Fibroblast of skin of abdomen (primary cell): ENCODE measurements around the gene BCL11A.

ENCODE experiments used
- DNase-seq: peaks from one replicate; pipeline ENCODE4 v3.0.0-alpha.2; 2013

The BCL11A gene

DNA sequence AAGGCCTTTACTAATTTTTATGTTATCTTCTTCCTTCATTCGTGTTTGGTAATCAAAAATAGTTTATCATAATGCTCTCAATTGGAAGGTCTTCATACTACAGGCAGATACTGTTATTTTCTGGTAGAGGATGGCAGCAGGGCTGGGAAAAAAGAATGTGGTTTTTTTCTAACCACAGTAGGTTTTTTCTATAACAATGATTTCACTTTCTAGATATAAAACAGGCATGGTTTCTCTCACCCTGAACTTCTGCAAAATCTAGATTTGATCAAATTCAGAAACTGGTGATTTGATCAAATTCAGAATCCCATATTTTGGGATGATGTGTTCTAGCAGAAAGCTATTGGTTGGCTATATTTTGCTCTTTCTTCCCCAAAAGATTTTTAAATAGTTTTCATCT is 27.6 kb downstream of the BCL11A start:
- DNase-seq: no peak

DNA sequence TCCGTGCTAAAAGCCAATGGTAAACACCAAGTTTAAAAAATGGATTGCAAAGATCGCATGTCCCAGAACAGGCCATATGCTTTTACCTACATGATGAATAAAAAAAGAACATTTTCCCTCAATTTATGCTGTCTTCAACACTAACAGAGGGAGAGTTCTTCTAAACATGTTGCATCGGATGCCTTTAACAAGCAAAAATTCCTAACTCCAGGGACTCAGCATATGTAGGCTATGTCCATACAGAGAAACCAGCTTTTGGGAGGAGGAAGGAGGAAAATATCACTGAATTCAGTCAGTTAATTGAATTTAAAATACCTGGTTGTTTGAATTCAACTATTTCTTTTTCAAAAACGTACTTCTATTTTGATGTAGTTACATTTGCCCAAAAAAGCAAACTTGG is 28.6 kb downstream of the BCL11A start:
- no peak for DNase-seq

DNA sequence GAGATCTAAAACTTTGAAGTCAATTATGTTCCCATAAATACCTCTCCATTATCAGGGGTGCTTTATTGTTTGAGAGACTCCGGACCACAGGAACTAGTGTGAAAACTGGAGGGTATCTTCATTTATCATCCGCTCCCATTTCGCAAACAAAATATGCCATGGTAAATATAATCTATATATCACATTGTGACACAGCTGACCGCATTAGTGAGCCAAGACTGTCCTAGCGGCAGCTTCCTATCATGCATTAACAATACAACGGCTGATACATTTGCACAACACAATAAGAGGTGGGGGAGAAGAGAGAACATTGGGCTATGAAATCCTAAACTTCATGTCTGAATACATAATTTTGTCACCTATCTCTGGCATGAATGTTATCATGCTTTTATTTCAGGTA is 29.5 kb downstream of the BCL11A start:
- no peak for DNase-seq

DNA sequence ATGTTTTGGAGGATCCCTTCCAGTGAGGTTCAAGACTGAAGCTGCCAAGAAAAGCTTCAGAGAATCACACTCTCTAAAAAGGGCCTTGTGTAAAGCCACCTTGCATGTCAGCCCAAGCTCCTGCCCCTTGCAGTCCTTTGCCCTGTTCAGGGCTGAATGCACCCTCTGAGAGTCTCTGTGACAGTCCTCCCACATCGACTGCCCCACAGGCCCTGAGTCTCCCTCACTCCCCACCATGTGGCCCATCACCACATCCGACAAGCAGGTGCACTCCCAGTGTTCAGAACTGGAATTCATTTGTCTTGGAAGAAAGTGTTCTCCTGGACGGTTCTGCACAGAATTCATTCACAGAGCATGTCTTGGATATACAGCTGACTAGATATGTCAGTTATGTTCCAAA is 31.0 kb downstream of the BCL11A start:
- no peak for DNase-seq

DNA sequence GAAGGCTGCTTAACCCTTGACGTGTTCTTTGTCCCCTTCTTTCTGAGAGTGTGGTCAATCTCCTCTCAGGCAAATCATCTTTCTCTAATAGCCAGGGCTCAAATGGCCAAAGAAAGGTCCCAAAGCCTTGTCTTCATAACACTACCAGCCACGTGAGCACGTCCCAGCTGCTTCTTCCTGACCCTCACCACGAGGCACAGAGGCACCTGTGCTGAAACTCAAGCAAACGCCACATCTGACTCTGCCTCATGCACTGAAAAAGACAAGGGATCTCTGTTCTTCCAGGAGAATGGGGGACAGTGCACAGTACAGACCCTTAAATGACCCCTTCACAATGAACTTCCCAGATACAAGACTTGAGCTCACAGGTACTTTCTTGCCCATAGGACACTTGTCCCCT is 31.8 kb downstream of the BCL11A start:
- DNase-seq: no peak

DNA sequence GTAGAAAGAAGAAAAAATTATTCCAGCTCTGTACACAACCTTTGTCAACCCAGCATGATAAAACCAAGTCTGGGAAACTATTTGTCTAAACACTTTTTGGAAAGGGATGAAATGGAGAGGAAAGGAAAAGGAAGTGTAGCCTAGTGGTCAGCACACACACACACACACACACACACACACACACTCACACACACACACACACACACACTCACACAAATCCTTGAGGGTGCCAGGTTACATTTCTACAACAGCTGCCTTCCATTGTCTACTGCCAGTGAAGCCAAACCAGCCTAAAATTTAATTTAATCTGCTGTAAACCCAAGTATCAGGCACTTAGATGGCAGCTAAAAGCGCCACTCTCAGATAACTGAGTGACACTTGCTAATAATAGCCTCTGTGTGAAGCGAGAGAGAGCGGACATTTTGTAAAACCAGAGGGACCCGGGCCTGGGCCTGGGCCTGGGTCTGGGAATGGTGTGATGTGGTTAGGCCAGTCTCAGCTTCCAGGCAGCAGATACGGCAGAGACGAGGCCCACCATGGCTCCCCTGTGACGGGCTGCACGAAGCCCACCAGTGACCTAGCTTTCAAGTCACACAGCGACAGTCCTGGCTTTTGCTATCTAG is 32.4 kb downstream of the BCL11A start:
- DNase-seq: no peak

DNA sequence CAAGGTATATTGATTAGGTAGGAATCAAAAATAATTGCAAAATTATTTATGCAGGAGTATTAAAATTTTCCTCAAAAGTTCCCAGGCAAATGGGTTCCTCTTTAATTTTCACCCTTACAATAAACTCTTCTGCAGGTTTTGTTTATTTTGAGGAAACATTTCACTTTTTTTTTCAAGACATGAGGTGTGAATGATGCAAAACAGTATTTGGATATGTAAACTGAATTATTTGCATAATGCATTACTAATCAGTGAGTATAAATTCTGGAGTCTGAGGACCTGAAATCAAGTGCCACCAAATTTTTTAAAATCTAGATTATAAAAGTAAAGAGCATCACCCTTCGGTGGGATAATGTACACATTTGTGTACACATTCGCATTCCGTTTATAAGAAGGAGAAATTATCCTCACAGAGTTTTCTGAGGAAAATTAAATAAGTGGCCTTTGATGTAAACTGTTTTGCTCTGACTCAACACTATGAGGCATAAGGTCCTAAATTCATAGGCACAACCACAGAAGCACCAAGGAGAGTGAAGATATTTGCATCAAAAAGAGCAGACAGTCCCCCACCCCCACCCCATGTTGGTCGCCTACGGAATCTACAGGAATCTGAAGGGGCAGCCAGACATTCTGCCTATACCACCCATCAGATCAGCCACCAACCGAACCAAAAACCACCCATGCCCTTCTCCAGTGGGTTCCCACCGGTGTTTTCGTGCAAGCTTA is 33.1 kb downstream of the BCL11A start:
- peak; percentile 71 for DNase-seq

DNA sequence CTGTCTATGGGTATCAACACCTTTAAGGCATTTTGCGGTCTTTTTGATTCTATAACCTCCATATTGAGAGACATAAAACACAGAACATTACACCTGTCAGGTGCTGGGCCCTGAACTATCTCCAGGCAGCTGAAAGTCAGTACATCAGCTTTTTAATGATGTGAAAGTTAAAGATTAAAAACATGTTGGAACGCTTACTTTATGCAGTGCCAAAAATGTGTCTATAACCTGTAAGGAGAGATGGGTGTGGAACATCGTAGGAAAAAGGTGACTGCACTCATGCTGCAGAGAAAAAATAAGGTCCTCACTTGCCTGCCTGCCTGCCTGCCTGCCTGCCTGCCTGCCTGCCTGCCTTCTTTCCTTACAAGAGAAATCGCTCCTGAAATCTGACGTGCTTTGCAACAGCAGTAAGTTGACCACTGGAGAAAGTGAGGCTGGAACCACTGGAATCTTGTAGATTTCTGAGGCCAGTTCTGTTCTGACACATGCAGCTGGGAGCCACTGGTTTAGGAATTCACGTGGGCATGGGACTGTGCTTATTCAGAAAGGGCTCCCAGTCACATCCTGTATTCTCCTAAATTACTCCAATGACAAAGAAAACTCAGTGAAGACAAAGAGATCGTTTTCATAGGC is 34.1 kb downstream of the BCL11A start:
- DNase-seq: peak; percentile 64

DNA sequence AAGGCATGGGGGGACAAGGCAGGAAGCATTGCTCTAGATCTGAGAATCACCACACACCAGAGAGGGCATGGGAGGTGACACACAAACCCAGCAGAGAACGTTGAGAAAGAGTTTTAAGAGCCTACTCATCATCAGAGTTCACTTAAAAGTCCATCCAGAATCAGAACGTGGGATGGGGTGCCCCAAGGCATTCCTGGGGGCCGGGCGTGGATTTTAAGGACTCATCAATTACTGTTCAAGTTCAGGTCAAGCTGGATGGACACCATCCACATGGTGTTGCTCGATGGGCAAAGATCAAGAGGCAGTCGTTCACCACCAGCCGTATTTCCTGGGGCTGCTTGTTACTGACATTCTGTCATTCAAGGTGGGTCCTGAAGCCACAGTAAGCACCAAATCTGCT is 34.9 kb downstream of the BCL11A start:
- DNase-seq: no peak

DNA sequence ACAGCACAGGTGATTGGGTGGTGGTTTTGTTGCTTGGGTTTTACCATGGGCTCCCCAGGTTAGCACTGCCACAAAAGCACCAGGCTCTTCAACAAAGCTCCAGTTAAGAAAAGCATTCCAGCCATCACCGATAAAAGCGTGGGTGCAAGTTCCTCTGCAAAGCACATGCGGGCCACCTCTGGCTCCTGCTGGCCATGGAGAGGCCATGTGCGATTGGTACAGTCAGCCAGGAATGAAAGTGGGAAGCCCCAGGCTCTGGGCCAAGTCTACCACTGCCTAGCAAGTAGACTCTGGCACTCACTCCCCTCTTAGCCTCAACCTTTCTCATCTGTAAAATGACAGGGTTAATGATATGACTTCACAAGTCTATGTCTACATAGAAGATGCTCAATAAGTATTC is 36.0 kb downstream of the BCL11A start:
- peak; percentile 51 for DNase-seq

DNA sequence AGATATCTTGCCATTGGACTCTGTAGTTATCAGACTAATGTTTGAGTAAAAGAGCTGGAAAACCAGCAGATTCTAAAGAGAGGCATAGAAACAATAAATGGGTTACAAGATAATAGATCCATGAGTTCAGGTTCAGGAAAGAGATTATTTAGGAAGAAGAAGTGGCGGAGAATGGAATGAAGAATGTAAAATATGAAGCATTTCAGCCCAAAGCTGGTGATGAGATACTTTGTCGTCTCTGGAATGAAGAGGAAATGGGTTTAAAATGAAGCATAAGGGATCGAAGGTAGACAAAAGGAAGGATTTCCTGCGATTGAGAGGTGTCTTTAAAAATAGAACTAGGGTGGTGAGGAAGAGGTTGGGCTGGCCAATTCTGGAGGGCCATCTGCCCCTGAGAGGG is 36.6 kb downstream of the BCL11A start:
- no peak for DNase-seq

DNA sequence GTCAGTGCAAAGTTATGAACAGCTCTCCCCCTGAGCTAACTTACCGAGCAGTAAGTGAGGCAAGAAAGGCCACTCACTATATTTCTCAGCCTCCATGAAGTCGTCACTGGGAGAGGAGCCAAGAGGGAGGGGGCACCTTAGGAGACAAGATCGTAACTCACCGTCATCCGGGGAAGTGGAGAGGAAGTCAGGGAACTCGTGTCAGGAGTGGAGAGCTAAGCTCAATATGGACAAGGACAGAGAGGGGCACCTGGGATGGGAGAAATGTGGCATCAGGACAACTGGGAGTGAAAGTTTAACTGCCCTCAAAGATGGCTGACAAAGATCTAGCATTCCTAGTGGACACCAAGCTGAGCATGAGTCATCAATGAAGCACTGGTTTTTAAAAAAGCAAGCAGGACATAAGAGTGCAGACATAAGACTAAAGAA is 37.1 kb downstream of the BCL11A start:
- peak; percentile 94 for DNase-seq

DNA sequence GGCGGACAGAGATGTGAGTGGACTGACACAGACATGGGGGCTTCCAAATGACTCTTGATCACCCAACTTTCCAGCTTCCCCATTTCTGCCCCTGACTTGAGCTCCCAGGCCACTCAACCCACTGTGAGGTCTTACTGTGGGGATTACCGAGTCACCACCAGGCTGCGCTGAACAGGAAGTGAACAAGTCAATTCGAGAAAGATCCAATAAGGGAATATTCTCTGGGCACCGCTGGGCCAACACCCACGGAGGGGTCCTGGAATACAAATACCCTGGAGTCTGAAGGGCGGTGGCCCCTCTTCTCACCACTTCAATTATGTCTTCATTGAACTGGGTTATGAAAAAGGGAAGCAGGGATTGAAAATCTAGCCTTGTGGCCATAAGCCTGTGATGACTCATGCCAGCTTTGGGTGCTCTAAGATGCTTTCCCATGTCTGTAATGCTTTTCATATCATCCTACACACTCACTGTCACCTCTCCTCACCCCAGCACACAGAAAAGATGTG is 37.7 kb downstream of the BCL11A start:
- peak; percentile 94 for DNase-seq

DNA sequence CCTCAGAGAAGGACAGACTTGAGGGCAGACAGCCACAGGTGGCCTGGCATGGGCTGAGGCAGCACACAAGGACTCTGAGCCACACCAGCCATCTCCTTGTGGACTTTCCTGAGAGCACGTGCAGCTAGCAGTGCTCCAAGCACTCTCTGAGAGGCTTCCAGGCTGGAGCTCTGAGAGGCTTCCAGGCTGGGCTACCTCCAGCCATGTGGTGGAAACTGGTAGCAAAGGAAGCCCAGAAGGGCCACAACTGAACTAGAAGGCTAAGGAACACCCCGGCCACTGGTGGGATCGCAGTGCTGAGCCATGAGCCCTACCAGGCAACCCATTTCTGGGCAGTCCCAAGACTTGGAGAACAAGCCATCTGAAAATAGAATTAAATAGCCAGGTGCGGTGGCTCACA is 39.5 kb downstream of the BCL11A start:
- no peak for DNase-seq

DNA sequence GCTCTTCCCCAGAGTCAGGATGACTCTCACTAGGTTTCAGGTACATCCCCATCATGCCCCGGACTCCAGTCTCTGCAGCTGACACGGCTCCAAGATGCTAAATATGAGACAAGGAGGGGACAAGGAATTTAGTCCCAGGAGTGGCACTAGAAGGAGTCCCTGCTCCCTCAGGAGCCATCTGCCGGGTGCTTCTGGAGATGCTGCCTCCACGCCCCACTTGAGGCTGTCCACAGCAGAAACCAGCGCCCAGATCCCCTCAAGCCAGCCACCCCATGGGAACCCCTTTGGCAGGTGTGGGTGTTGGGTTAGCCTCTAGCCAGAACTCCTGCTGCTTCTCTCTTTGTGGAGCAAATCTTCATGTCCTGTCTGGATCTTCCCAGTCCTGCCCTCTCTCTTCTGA is 40.3 kb downstream of the BCL11A start:
- no peak for DNase-seq

DNA sequence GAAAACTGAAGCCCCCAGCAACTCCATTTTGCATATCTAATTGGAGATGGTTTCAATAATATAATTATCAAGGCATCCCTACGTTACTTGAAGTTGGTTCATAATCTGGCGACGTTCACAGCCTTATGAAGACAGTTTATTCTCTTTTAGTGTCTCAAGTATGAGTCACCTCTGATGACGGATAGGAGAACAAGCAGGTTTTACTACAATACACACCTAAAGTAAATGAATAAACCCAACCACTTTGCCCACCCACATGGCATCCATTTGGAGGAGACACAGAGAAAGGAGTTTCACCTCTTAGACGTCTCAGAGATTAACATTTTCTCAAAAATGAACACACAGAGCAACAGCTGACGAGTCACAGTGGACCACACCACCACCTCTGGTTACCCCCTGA is 40.8 kb downstream of the BCL11A start:
- DNase-seq: no peak

DNA sequence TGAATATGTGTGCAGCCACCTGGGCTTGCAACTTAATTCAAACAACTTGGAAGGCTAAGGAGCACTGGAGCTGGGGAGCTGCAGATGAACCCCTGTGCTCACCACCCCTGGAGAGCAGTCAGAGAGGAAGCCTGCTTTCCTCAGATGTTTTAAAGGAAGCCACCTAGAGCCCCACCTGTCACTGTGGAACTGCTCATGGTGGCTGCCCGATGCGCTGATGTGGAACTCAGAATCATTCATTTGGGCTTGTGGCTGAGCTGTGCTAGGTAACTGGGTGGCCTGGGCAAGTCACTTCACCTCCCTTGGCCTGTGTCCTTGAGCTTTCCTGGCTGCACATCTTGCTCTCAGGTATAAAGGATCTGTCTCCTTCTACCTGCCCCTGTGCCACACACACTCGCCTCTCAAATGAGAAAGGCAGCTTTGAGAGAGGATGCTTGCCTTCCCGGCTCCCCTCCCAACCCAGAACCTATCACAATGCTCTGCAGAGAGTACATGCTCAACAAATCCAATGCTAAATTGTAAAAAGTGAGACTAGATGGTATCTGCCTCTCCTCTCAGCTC is 41.3 kb downstream of the BCL11A start:
- no peak for DNase-seq

DNA sequence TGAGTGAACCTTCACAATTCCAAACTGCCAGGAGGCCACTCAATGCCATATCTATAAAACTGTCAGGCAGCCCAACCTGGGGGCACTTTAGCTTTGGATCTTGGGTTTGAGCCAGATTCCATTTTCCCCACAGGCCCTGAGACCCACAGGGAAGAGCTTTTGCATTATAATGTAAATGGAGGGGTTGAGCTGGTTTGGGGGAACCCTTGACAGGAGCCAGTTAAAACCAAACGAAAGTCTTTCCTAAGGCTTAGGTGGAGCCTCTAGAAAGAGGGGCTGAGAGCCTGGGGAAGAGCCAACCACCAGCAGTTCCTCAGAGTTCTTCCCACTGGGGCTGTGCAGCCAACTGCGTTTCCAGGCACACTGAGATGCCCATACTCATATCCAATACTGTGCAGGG is 42.7 kb downstream of the BCL11A start:
- DNase-seq: no peak

DNA sequence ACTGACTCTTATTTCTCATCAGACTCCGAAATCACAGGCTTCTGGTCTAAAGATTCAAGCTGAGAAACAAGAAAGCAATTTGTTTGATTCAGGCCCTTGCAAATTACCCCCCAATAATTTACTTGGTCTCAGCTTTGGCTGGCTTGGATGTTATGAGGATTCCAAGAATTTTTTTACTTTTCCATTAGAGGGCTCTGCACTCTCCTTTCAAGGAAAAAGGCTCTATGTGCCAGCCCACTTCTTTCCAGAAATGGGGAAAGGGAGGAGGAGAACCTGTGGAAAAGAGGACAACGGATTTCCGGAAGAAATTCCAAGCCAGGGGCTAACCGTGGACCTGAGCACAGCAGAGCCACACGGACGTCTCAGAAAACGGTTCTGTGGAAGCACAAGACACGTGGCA is 44.4 kb downstream of the BCL11A start:
- peak; percentile 32 for DNase-seq

DNA sequence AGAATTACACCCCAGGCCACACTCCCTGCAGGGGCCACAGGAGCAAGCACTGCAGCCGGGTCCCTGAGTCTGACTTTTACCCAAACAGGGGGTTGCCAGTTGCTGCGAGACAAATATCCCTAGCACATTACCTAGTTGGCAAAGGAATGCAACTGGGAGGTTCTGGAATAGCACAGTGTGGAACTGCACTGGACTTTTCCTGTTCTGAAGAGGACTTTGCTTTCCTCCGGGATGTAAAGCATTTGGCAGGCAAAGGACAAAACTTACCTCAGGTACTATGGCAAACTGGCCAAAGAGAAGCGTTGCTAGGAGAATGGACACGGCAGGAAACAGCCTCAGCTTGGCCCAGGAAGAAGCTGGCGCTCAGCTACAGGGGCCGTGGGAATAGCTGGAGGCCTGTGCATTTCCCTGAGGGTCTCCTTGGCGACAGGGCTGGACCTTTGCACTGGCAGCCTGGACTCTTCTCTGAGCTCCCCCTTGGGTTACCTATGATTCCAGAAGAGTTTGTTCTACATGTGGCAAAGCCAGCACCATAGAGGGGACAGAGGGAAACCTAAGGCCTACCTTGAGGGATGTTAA is 45.0 kb downstream of the BCL11A start:
- DNase-seq: no peak

DNA sequence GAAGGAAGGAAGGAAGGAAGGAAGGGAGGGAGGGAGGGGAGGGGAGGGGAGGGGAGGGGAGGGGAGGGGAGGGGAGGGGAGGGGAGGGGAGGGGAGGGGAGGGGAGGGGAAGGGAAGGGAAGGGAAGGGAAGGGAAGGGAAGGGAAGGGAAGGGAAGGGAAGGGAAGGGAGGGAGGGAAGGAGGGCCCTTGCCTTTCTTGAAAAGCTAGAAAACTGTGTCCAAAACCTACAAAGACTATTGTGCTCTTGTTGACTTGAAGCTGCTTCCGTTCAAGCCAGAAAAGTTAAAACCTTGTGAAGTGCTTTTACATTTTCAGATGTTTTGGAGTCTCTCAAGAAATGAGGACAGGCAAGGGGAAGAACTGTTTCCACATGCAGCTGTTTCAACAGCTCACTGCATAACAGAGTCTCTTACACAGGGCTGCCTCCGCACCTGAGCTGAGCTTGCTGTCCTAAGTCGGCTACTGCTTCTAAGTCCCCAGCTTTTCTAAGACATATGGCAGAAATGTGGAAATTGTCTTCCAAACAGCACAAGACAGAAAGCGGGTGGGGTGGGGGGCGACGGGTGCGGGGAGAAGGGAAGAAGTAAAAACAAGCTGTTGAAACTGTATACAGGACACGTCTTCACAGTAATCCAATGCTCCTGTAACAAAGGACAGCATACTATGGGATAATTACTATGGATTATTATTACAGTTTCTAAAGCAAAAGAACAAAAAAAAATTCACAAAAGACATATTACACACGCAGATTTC is 46.1 kb downstream of the BCL11A start:
- DNase-seq: no peak

DNA sequence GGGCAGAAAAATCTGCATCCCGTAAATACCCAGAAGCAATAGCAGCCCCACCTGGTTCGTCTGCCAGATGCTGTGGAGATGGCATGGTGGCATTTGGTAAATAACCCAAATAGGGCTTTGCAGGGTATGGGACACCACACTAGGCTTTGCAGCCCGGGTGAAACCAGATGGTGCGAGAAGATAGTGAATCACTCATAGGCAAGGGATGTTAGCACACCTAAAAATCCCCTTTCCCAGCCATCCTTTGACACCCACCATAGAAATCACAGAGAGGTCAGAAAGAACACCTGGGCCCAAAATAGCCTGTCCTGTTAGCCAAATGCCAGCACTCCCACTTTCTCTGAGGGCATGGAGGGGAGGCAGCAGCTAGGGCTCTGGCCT is 47.6 kb downstream of the BCL11A start:
- DNase-seq: no peak
